HFFc6 (cell line): ENCODE measurements around the gene MRPL21. TPM values are rescaled to one million over a fixed set of nuclear protein-coding genes. Genes with fewer than 3 reads are reported as not detected.

Experiments
- DNase-seq: peaks from one replicate; pipeline ENCODE4 v3.0.0-alpha.2; 2018
- H3K27ac Mint-ChIP-seq: 2 replicates; pipeline ENCODE4 v1.8.0; 2020; ENCODE audit warnings: mild to moderate bottlenecking, mixed read lengths
- H3K27me3 Mint-ChIP-seq: 2 replicates; pipeline ENCODE4 v1.8.0; 2021; ENCODE audit warnings: mild to moderate bottlenecking, moderate library complexity, mixed read lengths; ENCODE audit not compliant: insufficient read depth
- H3K36me3 Mint-ChIP-seq: 2 replicates; pipeline ENCODE4 v1.8.0; 2021; ENCODE audit warnings: low read depth, mixed read lengths
- H3K4me1 Mint-ChIP-seq: 2 replicates; pipeline ENCODE4 v1.8.0; 2020; ENCODE audit warnings: low read depth, mixed read lengths
- H3K4me3 Mint-ChIP-seq: 2 replicates; pipeline ENCODE4 v1.8.0; 2020; ENCODE audit warnings: mild to moderate bottlenecking, moderate library complexity, mixed read lengths
- H3K9me3 Mint-ChIP-seq: 2 replicates; pipeline ENCODE4 v1.8.0; 2020; ENCODE audit warnings: mild to moderate bottlenecking, mixed read lengths
- total RNA-seq, 6 experiments: library from RNA; stranded (reverse); fragmentation: NEBNext Ultra II Directional; extraction: Animal tissue kit (Norgen Biotek cat#: 25700); gene quantifications; 2 replicates in 1 of 6; 3 replicates in 5 of 6; pipeline ENCODE4 v1.2.3, GENCODE V29; 2021
- TF ChIP-seq, protein P1 (sequence below): fragments of 200-600 bp; sonication (generic); IDR thresholded peaks from 2 replicates; pipeline ENCODE4 v1.5.0; 2021; ENCODE audit warnings: antibody characterized with exemption, mild to moderate bottlenecking

MRPL21 gene
- total RNA-seq, 6 experiments from 2014 or later = 60.8 to 69.9 (median 63.9) TPM

DNA sequence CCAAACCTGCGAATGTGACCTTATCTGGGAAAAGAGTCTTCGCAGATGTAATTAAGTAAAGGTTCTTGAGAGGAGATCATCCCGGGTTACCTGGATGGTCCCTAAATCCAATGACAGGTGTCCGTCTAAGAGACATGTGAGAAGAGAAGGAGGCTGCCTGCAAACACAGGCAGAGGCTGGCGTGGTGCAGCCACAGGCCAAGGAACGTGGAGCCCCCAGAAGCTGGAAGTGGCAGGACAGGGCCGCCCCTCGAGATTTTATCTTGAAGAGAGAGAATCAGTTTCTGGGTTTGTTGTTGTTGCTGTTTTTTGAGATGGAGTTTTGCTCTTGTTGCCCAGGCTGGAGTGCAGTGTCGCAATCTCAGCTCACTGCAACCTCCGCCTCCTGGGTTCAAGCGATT lies 43.5 kb upstream of the MRPL21 start:
- Mint-ChIP-seq H3K4me3 (no peak overlapping the region), H3K9me3 (no peaks in the 10 kb centered on the region), H3K36me3 (no peaks in the 10 kb centered on the region), H3K27me3 (peaks cover 2% of the 10 kb centered on the region; the same call in 1 of the 2 replicates), H3K27ac (peak overlapping the region; percentile 89), H3K4me1 (peaks cover 21% of the 10 kb centered on the region)
- TF ChIP-seq, protein P1, sequence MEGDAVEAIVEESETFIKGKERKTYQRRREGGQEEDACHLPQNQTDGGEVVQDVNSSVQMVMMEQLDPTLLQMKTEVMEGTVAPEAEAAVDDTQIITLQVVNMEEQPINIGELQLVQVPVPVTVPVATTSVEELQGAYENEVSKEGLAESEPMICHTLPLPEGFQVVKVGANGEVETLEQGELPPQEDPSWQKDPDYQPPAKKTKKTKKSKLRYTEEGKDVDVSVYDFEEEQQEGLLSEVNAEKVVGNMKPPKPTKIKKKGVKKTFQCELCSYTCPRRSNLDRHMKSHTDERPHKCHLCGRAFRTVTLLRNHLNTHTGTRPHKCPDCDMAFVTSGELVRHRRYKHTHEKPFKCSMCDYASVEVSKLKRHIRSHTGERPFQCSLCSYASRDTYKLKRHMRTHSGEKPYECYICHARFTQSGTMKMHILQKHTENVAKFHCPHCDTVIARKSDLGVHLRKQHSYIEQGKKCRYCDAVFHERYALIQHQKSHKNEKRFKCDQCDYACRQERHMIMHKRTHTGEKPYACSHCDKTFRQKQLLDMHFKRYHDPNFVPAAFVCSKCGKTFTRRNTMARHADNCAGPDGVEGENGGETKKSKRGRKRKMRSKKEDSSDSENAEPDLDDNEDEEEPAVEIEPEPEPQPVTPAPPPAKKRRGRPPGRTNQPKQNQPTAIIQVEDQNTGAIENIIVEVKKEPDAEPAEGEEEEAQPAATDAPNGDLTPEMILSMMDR = no peak
- no peak for DNase-seq

DNA sequence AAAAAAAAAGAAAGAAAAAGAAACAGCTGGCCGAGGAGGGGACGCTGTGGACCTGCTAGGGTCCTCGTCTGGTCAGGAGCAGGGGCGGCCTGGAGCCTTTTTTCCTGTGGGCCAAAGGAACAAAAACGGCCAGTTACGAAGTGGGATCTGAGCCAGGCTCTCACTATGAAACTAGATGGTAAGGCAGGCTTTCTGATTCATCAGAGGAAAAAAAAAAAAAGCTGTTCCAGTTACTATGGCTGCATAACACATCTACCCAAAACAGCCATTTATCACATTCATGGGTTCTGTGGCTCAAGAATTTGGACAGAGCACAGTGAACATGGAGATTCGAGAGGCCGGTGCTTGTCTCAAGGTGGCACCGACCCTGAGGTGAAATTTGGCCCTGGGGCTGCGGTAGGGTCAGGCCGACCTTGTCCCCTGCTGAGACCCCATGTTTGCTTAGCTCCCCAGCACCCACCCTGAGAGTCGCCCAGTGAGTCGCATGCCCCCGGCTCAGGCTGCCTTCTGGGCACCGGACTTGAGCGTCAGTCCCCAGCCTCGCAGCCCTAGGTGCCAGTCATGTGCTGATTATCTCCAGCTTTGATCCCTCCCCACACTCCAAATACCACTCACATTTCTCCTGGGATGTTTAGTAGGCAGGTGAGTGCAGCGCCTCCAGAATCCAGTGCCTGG lies 42.9 kb upstream of the MRPL21 start:
- peaks cover 21% of the 10 kb centered on the region for H3K4me1 Mint-ChIP-seq
- peaks cover 2% of the 10 kb centered on the region; the same call in 1 of the 2 replicates for H3K27me3 Mint-ChIP-seq
- H3K9me3 Mint-ChIP-seq = no peaks in the 10 kb centered on the region
- TF ChIP-seq, protein P1 = no peak
- H3K4me3 Mint-ChIP-seq = no peak overlapping the region
- H3K27ac Mint-ChIP-seq = peak overlapping the region; percentile 89
- DNase-seq = peak; percentile 84
- no peaks in the 10 kb centered on the region for H3K36me3 Mint-ChIP-seq

DNA sequence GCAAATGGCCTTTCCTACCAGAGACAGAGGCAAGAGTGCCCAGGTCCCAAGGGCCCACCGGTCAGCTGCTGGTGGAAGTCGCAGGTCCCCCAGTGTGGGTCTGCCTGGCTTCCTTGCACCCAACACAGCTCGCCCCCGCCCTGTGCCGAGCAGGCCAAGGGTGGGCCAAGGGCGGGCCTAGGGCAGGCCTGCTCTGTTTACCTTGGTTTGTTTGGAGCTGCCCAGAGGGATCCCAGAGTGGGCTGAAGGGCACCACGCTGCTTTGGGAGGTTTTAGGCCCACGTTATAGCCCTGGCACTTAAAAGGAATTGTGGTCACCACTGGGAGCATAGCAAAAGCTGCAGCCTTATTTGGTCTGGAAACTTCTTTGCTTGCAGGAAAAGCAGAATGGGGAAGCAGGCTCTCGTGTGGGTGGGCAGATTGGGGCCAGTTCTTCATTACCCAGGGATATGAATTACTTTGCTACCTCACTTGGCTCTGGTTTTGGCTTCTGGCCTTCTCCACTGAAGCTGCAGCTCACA lies 39.2 kb upstream of the MRPL21 start:
- Mint-ChIP-seq H3K9me3 (no peaks in the 10 kb centered on the region), H3K27me3 (peaks cover 2% of the 10 kb centered on the region; the same call in 1 of the 2 replicates), H3K27ac (no peak overlapping the region), H3K4me3 (no peak overlapping the region), H3K36me3 (no peaks in the 10 kb centered on the region; the same call in 1 of the 2 replicates), H3K4me1 (peaks cover 17% of the 10 kb centered on the region)
- TF ChIP-seq, protein P1 = no peak
- no peak for DNase-seq

DNA sequence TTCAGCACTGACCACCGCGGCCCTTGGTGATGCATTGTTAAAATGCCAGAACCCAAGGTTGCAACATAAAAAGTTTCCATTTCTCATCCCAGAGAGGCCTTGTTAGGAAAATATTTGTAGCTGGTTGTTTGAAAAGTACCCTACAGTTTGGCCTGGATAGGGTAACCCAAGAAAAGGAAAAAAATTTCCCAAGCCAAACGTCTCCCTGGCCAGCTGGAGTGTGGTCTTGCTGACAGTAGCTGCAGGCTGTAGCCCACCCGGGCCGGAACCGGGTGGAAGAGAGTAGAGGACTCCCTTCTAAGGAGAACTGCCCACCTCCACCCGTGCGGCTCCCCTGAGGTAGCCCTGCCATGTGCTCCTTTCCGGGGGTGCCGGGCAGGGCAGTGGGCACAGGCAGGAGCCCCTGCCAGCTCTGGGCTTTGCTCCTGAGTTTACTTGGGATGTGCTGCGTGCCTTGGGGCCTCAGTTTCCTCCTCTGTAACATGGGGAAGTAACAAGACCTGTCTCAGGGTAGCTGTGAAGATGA lies 38.5 kb upstream of the MRPL21 start:
- peaks cover 15% of the 10 kb centered on the region for H3K4me1 Mint-ChIP-seq

DNA sequence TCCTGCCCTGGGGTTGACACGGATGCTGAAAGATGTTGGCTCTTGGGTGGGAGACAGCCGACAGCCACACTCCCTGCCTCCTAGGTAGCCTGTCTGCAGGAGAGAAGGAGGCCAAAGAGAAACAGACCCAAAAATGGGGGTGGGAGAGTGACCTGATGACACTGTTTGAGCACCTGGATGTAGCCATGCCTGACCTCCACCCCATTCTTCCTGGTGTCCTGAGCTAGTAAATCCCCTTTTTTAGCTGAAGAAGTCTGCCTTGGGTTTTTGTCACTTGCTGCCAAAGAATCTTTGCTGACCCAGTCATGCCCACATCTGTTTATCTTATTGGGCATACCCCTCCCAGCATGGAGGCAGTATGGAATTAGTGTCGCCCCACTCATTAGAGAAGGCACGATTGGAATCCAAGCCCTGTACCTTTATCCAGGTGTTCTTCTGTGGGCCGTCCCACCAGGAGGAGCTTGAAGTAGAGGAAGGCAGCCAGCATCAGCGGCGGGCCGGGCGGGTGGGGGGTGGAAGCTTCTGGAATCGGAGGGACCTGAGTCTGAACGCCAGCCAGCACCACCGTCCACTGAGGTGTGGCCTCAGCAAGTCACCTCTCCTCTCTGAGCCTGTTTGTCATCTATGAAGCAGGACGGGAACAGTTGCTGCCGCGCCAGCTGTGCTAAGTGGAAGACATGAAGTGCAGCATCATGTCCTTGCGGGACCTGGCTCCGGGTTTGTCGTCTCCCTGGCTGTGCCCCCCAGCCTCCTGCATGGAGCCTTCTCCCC lies 37.9 kb upstream of the MRPL21 start:
- peaks cover 10% of the 10 kb centered on the region for H3K4me1 Mint-ChIP-seq
- H3K9me3 Mint-ChIP-seq = no peaks in the 10 kb centered on the region
- H3K36me3 Mint-ChIP-seq = no peaks in the 10 kb centered on the region; the same call in 1 of the 2 replicates
- no peak overlapping the region for H3K4me3 Mint-ChIP-seq
- no peak overlapping the region for H3K27ac Mint-ChIP-seq
- H3K27me3 Mint-ChIP-seq = no peaks in the 10 kb centered on the region
- TF ChIP-seq, protein P1 = no peak
- no peak for DNase-seq

More for the DNA sequence above, 38.5 kb upstream of the MRPL21 start:
- no peak overlapping the region for H3K27ac Mint-ChIP-seq
- no peaks in the 10 kb centered on the region for H3K9me3 Mint-ChIP-seq
- H3K36me3 Mint-ChIP-seq = no peaks in the 10 kb centered on the region; the same call in 1 of the 2 replicates
- TF ChIP-seq, protein P1 = no peak
- DNase-seq = no peak
- H3K27me3 Mint-ChIP-seq = peaks cover 2% of the 10 kb centered on the region; the same call in 1 of the 2 replicates
- H3K4me3 Mint-ChIP-seq = no peak overlapping the region
